Left hindlimb (tissue), 1 donor: ENCODE data around the gene MYO5B.
A peak's percentile ranks its signal among the peaks of the same experiment; 100 is the strongest.
"Not testable (repeated sequence)": the region's sequence is repeated elsewhere in the genome, so short reads cannot be mapped to it uniquely, and the experiment has no call there.

Source experiments
- DNase-seq: peaks from one replicate; pipeline ENCODE4 v3.0.0-alpha.2; 2018

Gene MYO5B

GRCh38 chr18:50094786-50095185 lies 100.2 kb downstream of the MYO5B start:
- DNase-seq = not testable (repeated sequence)

- DNase-seq = no peak
These were observed 100.7 kb downstream of the MYO5B start for GRCh38 chr18:50094221-50094773.

- no peak for DNase-seq
These were observed 101.4 kb downstream of the MYO5B start for GRCh38 chr18:50093366-50094064.

- DNase-seq = no peak
These were observed 102.6 kb downstream of the MYO5B start for GRCh38 chr18:50092245-50092805.

GRCh38 chr18:50091509-50092244 lies 103.3 kb downstream of the MYO5B start:
- no peak for DNase-seq

GRCh38 chr18:50090370-50091312 lies 104.3 kb downstream of the MYO5B start:
- DNase-seq = no peak

- DNase-seq = no peak
These were observed 105.2 kb downstream of the MYO5B start for GRCh38 chr18:50089702-50090101.

GRCh38 chr18:50083708-50084107 lies 111.2 kb downstream of the MYO5B start:
- DNase-seq = no peak

GRCh38 chr18:50080932-50081560 lies 113.9 kb downstream of the MYO5B start:
- DNase-seq = no peak

GRCh38 chr18:50080316-50080715 lies 114.6 kb downstream of the MYO5B start:
- no peak for DNase-seq

- peak; percentile 67 for DNase-seq
These were observed 115.2 kb downstream of the MYO5B start for GRCh38 chr18:50079571-50080295.

- DNase-seq = no peak
These were observed 118.7 kb downstream of the MYO5B start for GRCh38 chr18:50076277-50076676.

- no peak for DNase-seq
These were observed 119.2 kb downstream of the MYO5B start for GRCh38 chr18:50075772-50076171.

- no peak for DNase-seq
These were observed 120.5 kb downstream of the MYO5B start for GRCh38 chr18:50074404-50074803.

- DNase-seq = no peak
These were observed 121.6 kb downstream of the MYO5B start for GRCh38 chr18:50073319-50073718.

- no peak for DNase-seq
These were observed 122.8 kb downstream of the MYO5B start for GRCh38 chr18:50072146-50072545.

- DNase-seq = no peak
These were observed 123.5 kb downstream of the MYO5B start for GRCh38 chr18:50071397-50071796.

GRCh38 chr18:50069422-50069821 lies 125.5 kb downstream of the MYO5B start:
- no peak for DNase-seq

GRCh38 chr18:50065527-50065926 lies 129.4 kb downstream of the MYO5B start:
- DNase-seq = no peak

- DNase-seq = no peak
These were observed 129.9 kb downstream of the MYO5B start for GRCh38 chr18:50065039-50065438.

GRCh38 chr18:50061876-50062517 lies 132.9 kb downstream of the MYO5B start:
- DNase-seq = no peak
